ENCODE measurements around the gene DET1. TPM values are rescaled to one million over a fixed set of nuclear protein-coding genes. Genes with fewer than 3 reads are reported as not detected.

DET1 gene
- 2.5 and 3.3 TPM in 2 replicates for polyA plus RNA-seq (2013)

GRCh38 chr15:88546248-88547129 lies at the start of gene DET1:
Gene DET1, minus strand, starts transcription at chr15:88546681. Its CDS starts 14,976 bp downstream, at chr15:88531705.
- peak within 1 kb of the TSS; percentile 66 for H2BK5ac ChIP-seq (ENCODE audit: low read depth, low read length, poor library complexity)
- no peaks in the 10 kb centered on the region for H3K36me3 ChIP-seq (ENCODE audit: control insufficient read depth in 1 of 2, insufficient read depth in 2 of 2, low read length in 2 of 2)
- H4K12ac ChIP-seq (ENCODE audit: low read depth, low read length): peak within 1 kb of the TSS; percentile 74
- H3K14ac ChIP-seq (ENCODE audit: low read length): peak within 1 kb of the TSS; percentile 55
- H2AK5ac ChIP-seq (ENCODE audit: low read length): no peak within 1 kb of the TSS
- peak; percentile 97 to 98 for DNase-seq
- H3K18ac ChIP-seq (ENCODE audit: low read length): peak within 1 kb of the TSS; percentile 78
- H4K91ac ChIP-seq (ENCODE audit: low read depth, low read length): peak within 1 kb of the TSS; percentile 77
- peaks cover 20 to 23% of the 10 kb centered on the region in 2 experiments for H3K4me1 ChIP-seq (ENCODE audit: control insufficient read depth in 1 of 2, insufficient read depth in 2 of 2, low read length in 2 of 2)
- peak within 1 kb of the TSS; percentile 34 for H3K4ac ChIP-seq (ENCODE audit: low read depth, low read length)
- peak within 1 kb of the TSS; percentile 44 for H2BK120ac ChIP-seq (ENCODE audit: insufficient read depth, low read length, poor library complexity)
- no peak within 1 kb of the TSS for H3K23ac ChIP-seq (ENCODE audit: low read length)
- no peak within 1 kb of the TSS for H2BK12ac ChIP-seq (ENCODE audit: low read length)
- peaks cover 4% of the 10 kb centered on the region for H3K79me2 ChIP-seq (ENCODE audit: control insufficient read depth, insufficient read depth, low read length, poor library complexity)
- H3K27me3 ChIP-seq (ENCODE audit: insufficient read depth, low read length): no peaks in the 10 kb centered on the region
- H3K27ac ChIP-seq (ENCODE audit: low read depth, low read length): peak within 1 kb of the TSS; percentile 72
- no CpG with 5 or more reads among the region's 33 CpGs for WGBS (ENCODE audit: extremely low coverage, insufficient coverage, insufficient read length)
- H3K79me1 ChIP-seq (ENCODE audit: low read length): peaks cover 30% of the 10 kb centered on the region
- peak within 1 kb of the TSS; percentile 67 for H3K4me3 ChIP-seq (ENCODE audit: low read depth, low read length)
- peak within 1 kb of the TSS; percentile 87 for H4K8ac ChIP-seq (ENCODE audit: low read depth, low read length)
- H3K9me3 ChIP-seq (ENCODE audit: insufficient read depth, low read depth, low read length): no peaks in the 10 kb centered on the region
- peak within 1 kb of the TSS; percentile 60 for H3K4me2 ChIP-seq (ENCODE audit: low read length)
- H3K9ac ChIP-seq (ENCODE audit: low read length): peak within 1 kb of the TSS; percentile 24
- H2AFZ ChIP-seq (ENCODE audit: insufficient read depth, low read length, poor library complexity): peak within 1 kb of the TSS; percentile 66

- Histone ChIP-seq H4K12ac (ENCODE audit: low read depth, low read length) (no peak overlapping the region), H2AFZ (ENCODE audit: insufficient read depth, low read length, poor library complexity) (no peak overlapping the region), H3K4me1 (ENCODE audit: control insufficient read depth in 1 of 2, insufficient read depth in 2 of 2, low read length in 2 of 2) (no peaks in the 10 kb centered on the region), H3K9me3 (ENCODE audit: insufficient read depth, low read depth, low read length) (no peaks in the 10 kb centered on the region), H3K79me2 (ENCODE audit: control insufficient read depth, insufficient read depth, low read length, poor library complexity) (no peaks in the 10 kb centered on the region), H2BK120ac (ENCODE audit: insufficient read depth, low read length, poor library complexity) (no peak overlapping the region), H4K8ac (ENCODE audit: low read depth, low read length) (no peak overlapping the region), H3K36me3 (ENCODE audit: control insufficient read depth in 1 of 2, insufficient read depth in 2 of 2, low read length in 2 of 2) (no peaks in the 10 kb centered on the region), H4K91ac (ENCODE audit: low read depth, low read length) (no peak overlapping the region), H3K18ac (ENCODE audit: low read length) (no peak overlapping the region), H2AK5ac (ENCODE audit: low read length) (no peak overlapping the region), H3K9ac (ENCODE audit: low read length) (no peak overlapping the region), H3K79me1 (ENCODE audit: low read length) (no peaks in the 10 kb centered on the region), H3K27me3 (ENCODE audit: insufficient read depth, low read length) (no peaks in the 10 kb centered on the region), H2BK12ac (ENCODE audit: low read length) (no peak overlapping the region), H3K4me3 (ENCODE audit: low read depth, low read length) (no peak overlapping the region), H3K14ac (ENCODE audit: low read length) (no peak overlapping the region), H3K23ac (ENCODE audit: low read length) (no peak overlapping the region), H2BK5ac (ENCODE audit: low read depth, low read length, poor library complexity) (no peak overlapping the region), H3K4ac (ENCODE audit: low read depth, low read length) (no peak overlapping the region), H3K27ac (ENCODE audit: low read depth, low read length) (no peak overlapping the region), H3K4me2 (ENCODE audit: low read length) (no peak overlapping the region)
- DNase-seq: no peak
These were observed 44.9 kb upstream of the DET1 start for GRCh38 chr15:88591384-88591783.

- no peak overlapping the region for H4K8ac ChIP-seq (ENCODE audit: low read depth, low read length)
- H3K9me3 ChIP-seq (ENCODE audit: insufficient read depth, low read depth, low read length): no peaks in the 10 kb centered on the region
- H3K9ac ChIP-seq (ENCODE audit: low read length): no peak overlapping the region
- H3K4me2 ChIP-seq (ENCODE audit: low read length): no peak overlapping the region
- H3K23ac ChIP-seq (ENCODE audit: low read length): no peak overlapping the region
- no peak overlapping the region for H4K91ac ChIP-seq (ENCODE audit: low read depth, low read length)
- no peak overlapping the region for H3K4ac ChIP-seq (ENCODE audit: low read depth, low read length)
- H3K4me3 ChIP-seq (ENCODE audit: low read depth, low read length): no peak overlapping the region
- H3K79me1 ChIP-seq (ENCODE audit: low read length): no peaks in the 10 kb centered on the region
- no peaks in the 10 kb centered on the region for H3K4me1 ChIP-seq (ENCODE audit: control insufficient read depth in 1 of 2, insufficient read depth in 2 of 2, low read length in 2 of 2)
- H3K18ac ChIP-seq (ENCODE audit: low read length): no peak overlapping the region
- H3K14ac ChIP-seq (ENCODE audit: low read length): no peak overlapping the region
- no peak overlapping the region for H3K27ac ChIP-seq (ENCODE audit: low read depth, low read length)
- H2AFZ ChIP-seq (ENCODE audit: insufficient read depth, low read length, poor library complexity): no peak overlapping the region
- DNase-seq: no peak
- H4K12ac ChIP-seq (ENCODE audit: low read depth, low read length): no peak overlapping the region
- no peaks in the 10 kb centered on the region for H3K79me2 ChIP-seq (ENCODE audit: control insufficient read depth, insufficient read depth, low read length, poor library complexity)
- H3K36me3 ChIP-seq (ENCODE audit: control insufficient read depth in 1 of 2, insufficient read depth in 2 of 2, low read length in 2 of 2): no peaks in the 10 kb centered on the region
- no peak overlapping the region for H2BK120ac ChIP-seq (ENCODE audit: insufficient read depth, low read length, poor library complexity)
- H2AK5ac ChIP-seq (ENCODE audit: low read length): no peak overlapping the region
- H2BK5ac ChIP-seq (ENCODE audit: low read depth, low read length, poor library complexity): no peak overlapping the region
- no peaks in the 10 kb centered on the region for H3K27me3 ChIP-seq (ENCODE audit: insufficient read depth, low read length)
- H2BK12ac ChIP-seq (ENCODE audit: low read length): no peak overlapping the region
- WGBS (ENCODE audit: extremely low coverage, insufficient coverage, insufficient read length): no CpG with 5 or more reads among the region's 6 CpGs
These were observed 44.3 kb upstream of the DET1 start for GRCh38 chr15:88590759-88591158.

GRCh38 chr15:88586401-88587162 lies 40.1 kb upstream of the DET1 start:
- Histone ChIP-seq H2AFZ (ENCODE audit: insufficient read depth, low read length, poor library complexity) (no peak overlapping the region), H4K8ac (ENCODE audit: low read depth, low read length) (no peak overlapping the region), H2AK5ac (ENCODE audit: low read length) (no peak overlapping the region), H3K4ac (ENCODE audit: low read depth, low read length) (no peak overlapping the region), H2BK12ac (ENCODE audit: low read length) (no peak overlapping the region), H3K27ac (ENCODE audit: low read depth, low read length) (no peak overlapping the region), H4K12ac (ENCODE audit: low read depth, low read length) (no peak overlapping the region), H3K18ac (ENCODE audit: low read length) (no peak overlapping the region), H3K4me1 (ENCODE audit: control insufficient read depth in 1 of 2, insufficient read depth in 2 of 2, low read length in 2 of 2) (no peaks in the 10 kb centered on the region), H3K9me3 (ENCODE audit: insufficient read depth, low read depth, low read length) (no peaks in the 10 kb centered on the region), H3K4me2 (ENCODE audit: low read length) (no peak overlapping the region), H3K9ac (ENCODE audit: low read length) (no peak overlapping the region), H3K36me3 (ENCODE audit: control insufficient read depth in 1 of 2, insufficient read depth in 2 of 2, low read length in 2 of 2) (no peaks in the 10 kb centered on the region), H2BK5ac (ENCODE audit: low read depth, low read length, poor library complexity) (no peak overlapping the region), H3K14ac (ENCODE audit: low read length) (no peak overlapping the region), H3K27me3 (ENCODE audit: insufficient read depth, low read length) (no peaks in the 10 kb centered on the region), H3K23ac (ENCODE audit: low read length) (no peak overlapping the region), H3K79me2 (ENCODE audit: control insufficient read depth, insufficient read depth, low read length, poor library complexity) (no peaks in the 10 kb centered on the region), H2BK120ac (ENCODE audit: insufficient read depth, low read length, poor library complexity) (no peak overlapping the region), H4K91ac (ENCODE audit: low read depth, low read length) (no peak overlapping the region), H3K79me1 (ENCODE audit: low read length) (no peaks in the 10 kb centered on the region), H3K4me3 (ENCODE audit: low read depth, low read length) (no peak overlapping the region)
- peak in 1 of 2 donors; percentile 8 for DNase-seq
- WGBS (ENCODE audit: extremely low coverage, insufficient coverage, insufficient read length): no CpG with 5 or more reads among the region's 4 CpGs
